NCI-H2227 (cell line): ENCODE measurements around the gene IRS1.

Experiments
- DNase-seq: peaks from one replicate; lab custom pipeline; 2025; ENCODE audit not compliant: unreplicated experiment; lab: John Stamatoyannopoulos, UW

IRS1 gene

GRCh38 chr2:226760412-226761194 is 39.0 kb downstream of the IRS1 start:
- no peak for DNase-seq

DNA sequence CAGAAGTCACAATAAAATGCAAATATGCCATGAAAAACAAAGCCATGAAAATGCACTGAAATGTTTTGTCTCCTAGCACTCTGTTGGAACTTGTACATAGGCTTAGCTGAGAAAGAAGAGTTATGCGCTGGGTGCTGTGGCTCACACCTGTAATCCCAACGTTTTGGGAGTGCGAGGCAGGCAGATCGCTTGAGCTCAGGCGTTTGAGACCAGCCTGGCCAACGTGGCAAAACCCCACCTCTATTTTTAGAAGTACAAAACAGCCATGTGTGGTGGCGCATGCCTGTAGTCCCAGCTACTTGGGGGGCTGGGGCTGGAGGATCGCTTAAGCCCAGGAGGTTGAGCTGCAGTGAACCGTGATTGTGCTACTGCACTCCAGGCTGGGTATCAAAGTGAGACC is 39.9 kb downstream of the IRS1 start:
- DNase-seq = no peak

- DNase-seq = no peak
Observed at GRCh38 chr2:226758921-226759640, 40.5 kb downstream of the IRS1 start.

DNA sequence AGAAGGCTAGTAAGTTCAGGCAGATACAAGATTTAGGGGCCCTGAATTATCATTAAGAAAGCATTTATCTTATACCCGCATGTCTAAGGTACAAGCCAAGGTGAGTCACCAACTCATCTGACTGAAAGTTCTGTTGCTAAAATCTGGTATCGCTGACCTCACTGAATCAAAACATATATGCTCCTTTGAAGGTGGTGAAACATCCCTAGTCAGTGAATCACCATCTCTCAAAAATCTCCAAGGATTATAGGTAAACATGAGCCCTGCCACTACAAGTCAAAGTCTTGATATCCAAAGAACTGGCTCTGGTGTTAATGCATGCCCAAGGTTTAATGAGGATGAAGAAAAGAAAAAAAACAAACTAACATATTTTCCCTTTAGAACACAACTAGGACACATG is 43.5 kb downstream of the IRS1 start:
- DNase-seq = no peak

GRCh38 chr2:226755631-226756030 is 44.0 kb downstream of the IRS1 start:
- DNase-seq = no peak

DNA sequence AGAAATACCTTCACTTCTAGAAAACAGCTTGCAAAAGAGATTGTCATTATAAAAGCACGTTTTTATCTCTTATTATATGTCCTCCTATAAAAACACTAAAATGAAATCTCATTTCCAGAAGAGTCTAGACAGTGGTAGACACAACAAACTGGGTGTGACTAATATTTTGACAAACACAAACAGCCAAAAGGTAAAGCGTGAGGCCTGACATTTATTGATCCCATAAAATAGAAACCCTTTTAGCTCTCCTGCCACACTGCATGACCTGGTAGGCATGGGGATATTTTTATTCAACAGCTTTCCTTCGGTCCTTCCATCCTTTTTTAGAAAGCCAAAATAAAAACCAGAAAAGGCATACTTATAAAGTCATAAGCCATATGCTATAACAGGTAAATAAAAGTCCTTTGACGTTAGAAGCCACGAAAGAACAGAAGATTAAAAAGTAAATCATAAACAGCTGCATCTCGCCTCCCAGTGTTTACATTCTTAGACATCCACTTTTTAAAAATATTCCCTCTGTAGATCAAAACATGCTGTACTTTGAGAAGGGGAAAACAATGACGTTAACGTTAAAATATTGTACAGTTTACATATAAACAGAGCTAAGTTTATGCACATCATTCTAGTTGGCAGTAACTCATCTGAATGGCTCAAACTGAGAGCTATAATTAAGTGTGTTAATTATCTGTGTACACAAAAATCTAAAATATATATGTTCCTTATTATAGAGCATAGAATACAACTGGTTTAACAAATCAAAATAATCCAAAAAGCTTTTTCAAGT is 44.6 kb downstream of the IRS1 start:
- no peak for DNase-seq

- DNase-seq = no peak
Observed at GRCh38 chr2:226752887-226753286, 46.7 kb downstream of the IRS1 start.

DNA sequence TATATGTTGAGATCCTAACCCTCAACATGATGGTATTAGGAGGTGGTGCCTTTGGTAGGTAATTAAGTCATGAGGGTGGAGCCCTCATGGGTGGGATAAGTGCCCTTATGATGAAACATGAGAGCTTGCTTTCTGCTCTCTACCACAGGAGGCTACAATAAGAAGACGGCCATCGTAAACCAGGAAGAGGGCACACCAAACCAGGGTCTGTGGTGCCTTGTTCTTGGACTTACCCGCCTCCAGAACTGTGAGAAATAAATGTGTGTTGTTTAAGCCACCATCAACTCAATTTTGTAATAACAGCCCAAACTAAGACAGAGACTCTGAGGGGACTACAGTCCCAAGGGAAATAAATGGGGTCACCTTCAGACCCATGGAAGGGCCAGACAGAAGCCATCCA is 52.3 kb downstream of the IRS1 start:
- no peak for DNase-seq

GRCh38 chr2:226746196-226746800 is 53.3 kb downstream of the IRS1 start:
- no peak for DNase-seq

GRCh38 chr2:226743915-226744314 is 55.7 kb downstream of the IRS1 start:
- no peak for DNase-seq

DNA sequence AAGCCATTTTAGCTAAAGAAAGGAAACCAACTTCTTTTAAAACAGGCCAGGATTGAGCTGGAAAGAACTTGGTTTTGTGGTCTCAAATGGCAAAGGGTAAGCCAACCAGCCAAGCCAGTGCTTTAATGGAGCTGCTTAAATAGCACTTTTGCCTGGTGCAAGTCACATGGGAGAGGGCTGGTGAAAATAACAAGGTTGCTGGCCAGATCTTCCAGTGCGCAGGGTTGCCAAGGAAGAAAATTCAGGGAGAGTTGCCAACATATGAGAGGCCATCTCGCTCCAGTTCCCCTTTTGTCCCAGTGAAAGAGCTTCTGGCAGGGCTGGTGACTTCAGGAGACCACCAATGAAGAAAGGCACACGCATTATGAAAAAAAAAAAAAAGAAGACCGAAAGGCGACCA is 57.3 kb downstream of the IRS1 start:
- no peak for DNase-seq

- DNase-seq = no peak
Observed at GRCh38 chr2:226740039-226740648, 59.5 kb downstream of the IRS1 start.

- no peak for DNase-seq
Observed at GRCh38 chr2:226739545-226740030, 60.0 kb downstream of the IRS1 start.

DNA sequence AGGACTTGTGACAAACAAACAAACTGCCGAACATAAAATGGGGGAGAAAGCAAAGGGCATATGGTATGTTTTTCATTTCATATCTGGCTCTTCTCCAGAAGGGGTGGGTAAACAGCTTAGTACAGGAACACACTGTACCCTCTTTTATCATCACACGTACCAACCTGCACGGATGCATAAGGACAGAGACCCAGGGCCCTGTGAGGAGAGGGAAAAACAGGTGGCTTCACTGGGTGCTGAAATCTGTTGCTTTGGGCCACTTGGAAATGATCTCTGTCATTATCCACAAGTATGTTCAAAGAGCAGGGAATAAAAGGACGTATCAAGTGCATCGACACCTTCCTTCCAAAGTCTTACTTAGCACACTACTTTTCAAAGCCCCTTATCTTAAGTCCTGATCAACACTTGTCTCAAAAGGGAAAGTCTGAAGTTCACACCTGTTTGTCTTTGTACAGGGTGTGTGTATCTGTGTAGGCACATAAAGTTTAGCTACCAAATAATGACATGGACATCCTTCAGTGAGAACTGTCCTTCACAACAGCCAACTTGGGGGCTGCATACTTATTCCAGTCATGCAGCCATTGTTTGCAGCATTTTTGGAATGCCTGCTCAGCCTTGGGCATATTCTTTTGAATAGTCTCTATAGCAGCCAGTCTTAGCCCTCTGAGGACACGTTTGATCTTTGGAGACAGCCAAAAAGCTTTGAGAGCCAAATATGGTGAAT is 60.6 kb downstream of the IRS1 start:
- DNase-seq = no peak

DNA sequence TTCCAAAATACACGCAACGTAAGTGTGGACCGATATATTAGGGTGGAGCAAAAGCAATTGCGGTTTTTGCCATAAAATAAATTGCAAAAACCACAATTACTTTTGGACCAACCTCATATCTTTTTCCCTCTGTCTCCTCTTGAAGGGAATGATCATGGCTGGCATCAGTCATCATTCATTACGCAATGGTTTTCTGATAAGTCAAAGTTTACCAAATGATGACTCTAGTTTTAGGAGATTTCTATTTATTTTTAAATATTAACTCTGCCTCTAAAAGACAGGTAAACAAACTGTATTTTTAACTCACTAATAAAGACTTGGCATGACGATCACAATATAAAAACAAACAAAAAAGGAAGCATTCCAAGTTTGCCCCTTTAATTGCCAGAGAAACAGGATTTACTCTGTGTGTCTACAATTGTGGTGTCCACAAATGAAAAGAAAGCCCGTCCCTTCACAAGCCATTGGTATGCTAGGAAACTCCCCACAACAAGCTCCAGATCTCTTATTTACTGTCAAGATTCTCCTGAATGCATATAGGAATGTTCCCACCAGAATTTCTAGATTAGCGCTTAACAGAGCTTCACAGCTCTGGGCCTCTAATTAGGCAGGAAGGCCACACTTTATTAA is 61.3 kb downstream of the IRS1 start:
- DNase-seq = no peak

GRCh38 chr2:226736382-226736781 is 63.2 kb downstream of the IRS1 start:
- no peak for DNase-seq

GRCh38 chr2:226733927-226734564 is 65.6 kb downstream of the IRS1 start:
- DNase-seq = no peak

GRCh38 chr2:226733189-226733858 is 66.3 kb downstream of the IRS1 start:
- DNase-seq = no peak
